OCI-LY7 (cell line): ENCODE data around the gene GJB5. TPM values are rescaled to one million over a fixed set of nuclear protein-coding genes. Genes with fewer than 3 reads are reported as not detected.

Source experiments
- BruUV-seq: library from RNA; stranded (reverse); fragments of 400-500 nt; replicated peaks from 2 replicates; lab custom pipeline; 2021; lab: Mats Ljungman, UMichigan
- CTCF ChIA-PET: fragments of 300-600 bp; sonication (Branson Sonifier 250); formaldehyde crosslinking; loops from one replicate; lab custom pipeline; 2022; ENCODE audit warnings: antibody characterized with exemption; ENCODE audit not compliant: unreplicated experiment; lab: Charles Lee
- POLR2A ChIA-PET: fragments of 300-600 bp; sonication (Branson Sonifier 250); formaldehyde crosslinking; loops from one replicate; lab custom pipeline; 2022; ENCODE audit warnings: antibody characterized with exemption; lab: Charles Lee
- DNase-seq: peaks from one replicate; pipeline ENCODE4 v3.0.0-alpha.2; 2015; ENCODE audit warnings: low spot score
- H2AFZ ChIP-seq: fragments of 200-600 bp; sonication (generic), shearing (Covaris generic); 2 replicates; pipeline ENCODE4 v1.6.1; 2014; ENCODE audit warnings: mild to moderate bottlenecking, antibody characterized with exemption, low read length, moderate library complexity
- H3K27ac ChIP-seq: fragments of 200-600 bp; sonication (generic); 2 replicates; pipeline ENCODE4 v1.5.1; 2014; ENCODE audit warnings: mixed run types, low read depth, mild to moderate bottlenecking, moderate library complexity, low read length, inconsistent platforms; ENCODE audit not compliant: poor library complexity, severe bottlenecking
- H3K36me3 ChIP-seq: fragments of 200-600 bp; sonication (generic); 2 replicates; pipeline ENCODE4 v1.6.1; 2014; ENCODE audit warnings: mild to moderate bottlenecking, antibody characterized with exemption, low read length, moderate library complexity, mixed read lengths; ENCODE audit not compliant: insufficient read depth
- H3K4me1 ChIP-seq: fragments of 200-600 bp; sonication (generic); 2 replicates; pipeline ENCODE4 v1.5.1; 2014; ENCODE audit warnings: mild to moderate bottlenecking, low read length; ENCODE audit not compliant: insufficient read depth, poor library complexity, severe bottlenecking
- H3K4me2 ChIP-seq: fragments of 200-600 bp; sonication (generic); 2 replicates; pipeline ENCODE4 v1.6.1; 2014; ENCODE audit warnings: mild to moderate bottlenecking, low read length
- H3K4me3 ChIP-seq: fragments of 200-600 bp; sonication (generic); 2 replicates; pipeline ENCODE4 v1.5.1; 2014; ENCODE audit warnings: mild to moderate bottlenecking, low read depth, low read length; ENCODE audit not compliant: poor library complexity, severe bottlenecking
- H3K79me2 ChIP-seq: fragments of 200-600 bp; sonication (generic); 2 replicates; pipeline ENCODE4 v1.6.1; 2016; ENCODE audit warnings: low read depth, mild to moderate bottlenecking, low read length, moderate library complexity, mixed read lengths; ENCODE audit not compliant: insufficient read depth
- H3K9me2 ChIP-seq: fragments of 200-600 bp; sonication (generic); 2 replicates; pipeline ENCODE4 v1.6.1; 2016; ENCODE audit warnings: mild to moderate bottlenecking, low read length, mixed read lengths; ENCODE audit not compliant: insufficient read depth
- H3K9me3 ChIP-seq: fragments of 200-600 bp; sonication (generic); 2 replicates; pipeline ENCODE4 v1.6.1; 2014; ENCODE audit warnings: mild to moderate bottlenecking, mixed run types, low read length, mixed read lengths
- H4K20me1 ChIP-seq: fragments of 200-600 bp; sonication (generic); 2 replicates; pipeline ENCODE4 v1.6.1; 2014; ENCODE audit warnings: mild to moderate bottlenecking, antibody characterized with exemption, low read length, moderate library complexity, mixed read lengths; ENCODE audit not compliant: insufficient read depth
- CTCF ChIP-seq: fragments of 200-600 bp; sonication (generic); conservative IDR thresholded peaks from 2 replicates; pipeline ENCODE4 v1.5.1; 2014; ENCODE audit warnings: mild to moderate bottlenecking, antibody characterized with exemption, low read length, moderate library complexity, mixed read lengths
- EZH2phosphoT487 ChIP-seq: fragments of 200-600 bp; sonication (generic); IDR thresholded peaks from 2 replicates; pipeline ENCODE4 v1.6.1; 2018; ENCODE audit warnings: low read depth, borderline replicate concordance, mild to moderate bottlenecking, mixed run types, antibody characterized with exemption, low read length, moderate library complexity, mixed read lengths
- intact Hi-C: fragments of 100-400 bp; cut with micrococcal nuclease; formaldehyde crosslinking; loops from one replicate; pipeline ENCODE4 v1.10.0; 2022; ENCODE audit not compliant: unreplicated experiment
- total RNA-seq, 2 experiments: library from RNA; depleted of rRNA in 1 of 2; stranded (reverse); fragments of >200 nt in 1 of 2; shearing (Covaris generic) in 1 of 2; gene quantifications; 2 replicates each; pipeline ENCODE4 v1.2.3, GENCODE V29; 2014 to 2022

Gene GJB5
- total RNA-seq, 2 experiments from 2014 or later = not detected

DNA sequence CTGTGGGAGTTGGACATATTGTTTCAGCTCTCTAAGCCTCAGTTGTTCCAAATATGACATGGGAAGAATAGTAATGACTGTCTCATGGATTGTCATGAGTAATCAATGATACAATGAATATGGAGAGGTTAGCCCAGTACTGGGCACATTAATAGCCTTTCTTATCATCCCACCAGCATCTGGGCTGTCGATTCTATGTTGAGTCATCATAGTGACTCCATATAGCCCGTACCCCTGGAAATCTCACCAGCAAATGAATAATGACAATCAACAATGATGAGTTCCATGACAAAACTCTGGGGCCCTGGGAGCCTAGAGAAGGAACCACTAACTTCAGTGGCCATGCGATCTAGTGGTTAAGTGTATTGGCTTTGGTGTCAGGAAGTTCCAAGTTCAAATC is 39.7 kb upstream of the GJB5 start:
- Histone ChIP-seq H3K4me3 (no peak overlapping the region), H3K4me2 (no peak overlapping the region), H4K20me1 (no peaks in the 10 kb centered on the region), H3K9me2 (no peaks in the 10 kb centered on the region), H3K79me2 (no peaks in the 10 kb centered on the region), H3K4me1 (no peaks in the 10 kb centered on the region), H3K9me3 (no peaks in the 10 kb centered on the region), H3K36me3 (no peaks in the 10 kb centered on the region), H2AFZ (no peak overlapping the region), H3K27ac (no peak overlapping the region)
- ChIA-PET CTCF (no interaction called here), POLR2A (no interaction called here)
- no peak for DNase-seq
- no TSS peak for BruUV-seq
- intact Hi-C loops = no loop called here
- no peak for TF ChIP-seq CTCF
- no peak for TF ChIP-seq EZH2phosphoT487

DNA sequence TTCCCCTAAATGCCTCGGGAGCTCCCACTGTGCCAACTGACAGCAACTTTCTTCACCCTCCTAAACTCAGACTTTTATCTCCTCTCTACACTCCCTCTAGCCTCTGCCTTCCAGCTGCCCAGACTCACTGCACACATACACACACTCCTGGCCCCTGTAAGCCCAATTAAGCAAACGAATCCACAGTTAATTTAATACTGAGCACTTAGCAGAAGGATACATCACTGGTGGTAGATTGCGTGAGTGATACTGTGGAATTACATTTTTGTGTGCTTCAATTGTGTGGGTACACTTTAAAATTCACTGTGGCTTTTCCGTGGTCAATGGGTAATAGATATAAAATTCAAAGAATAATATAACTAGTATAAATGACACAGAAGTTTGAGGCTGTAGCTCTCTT is 33.6 kb upstream of the GJB5 start:
- no peak for TF ChIP-seq CTCF
- TF ChIP-seq EZH2phosphoT487 = no peak

DNA sequence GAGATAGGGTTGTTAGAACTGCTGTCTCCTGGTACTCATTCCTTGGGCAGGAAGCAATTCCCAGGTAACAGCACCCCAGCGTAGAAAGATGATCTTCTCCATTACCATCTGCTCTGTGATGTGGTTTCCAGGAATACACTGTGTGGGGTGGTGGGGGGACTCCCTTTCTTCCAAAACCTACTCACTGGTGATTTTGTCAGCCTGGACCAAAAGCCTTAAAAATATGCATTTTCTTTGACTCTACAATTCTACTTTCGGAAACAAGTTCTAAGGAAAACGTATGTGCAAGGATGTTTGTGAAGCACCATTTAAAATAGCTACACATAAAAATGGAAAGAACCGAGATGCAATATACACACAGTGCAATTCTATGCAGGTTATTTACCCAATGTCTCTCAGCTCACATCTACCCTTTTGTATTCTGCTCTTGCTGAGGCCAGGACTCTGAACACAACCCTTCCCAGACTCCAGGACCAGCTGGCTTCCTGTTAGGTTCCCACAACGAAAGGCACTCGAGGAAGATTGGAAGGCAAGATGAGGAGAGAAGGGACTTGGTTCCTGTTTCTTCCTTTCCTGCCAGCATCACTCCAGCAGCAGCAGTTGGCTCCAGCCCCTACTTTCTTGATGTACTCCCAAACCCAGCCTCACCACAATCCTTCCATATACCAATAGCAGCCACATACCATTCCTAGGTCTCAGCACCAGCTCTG is 33.0 kb upstream of the GJB5 start:
- Histone ChIP-seq H3K9me2 (no peaks in the 10 kb centered on the region), H3K9me3 (no peaks in the 10 kb centered on the region), H3K4me2 (no peak overlapping the region), H3K27ac (no peak overlapping the region), H3K4me1 (no peaks in the 10 kb centered on the region), H3K36me3 (no peaks in the 10 kb centered on the region), H3K4me3 (no peak overlapping the region), H2AFZ (no peak overlapping the region), H3K79me2 (no peaks in the 10 kb centered on the region), H4K20me1 (no peaks in the 10 kb centered on the region)
- DNase-seq = no peak
- TF ChIP-seq EZH2phosphoT487 (no peak), CTCF (no peak)
- ChIA-PET CTCF (no interaction called here), POLR2A (interaction anchor here (0.5 kb wide), 1 partner anchor 15 kb away, joined by 3 read pairs; no protein-coding TSS in a partner anchor)
- BruUV-seq = no TSS peak
- intact Hi-C loops = no loop called here

More for the DNA sequence above, 33.6 kb upstream of the GJB5 start:
- no TSS peak for BruUV-seq
- no peak overlapping the region for H2AFZ ChIP-seq
- ChIA-PET CTCF (no interaction called here), POLR2A (interaction anchor here (0.5 kb wide), 1 partner anchor 16 kb away, joined by 3 read pairs; no protein-coding TSS in a partner anchor)
- H4K20me1 ChIP-seq = no peaks in the 10 kb centered on the region
- intact Hi-C loops = no loop called here
- DNase-seq = no peak
- no peaks in the 10 kb centered on the region for H3K9me2 ChIP-seq
- no peak overlapping the region for H3K4me3 ChIP-seq
- H3K27ac ChIP-seq = no peak overlapping the region
- no peak overlapping the region for H3K4me2 ChIP-seq
- no peaks in the 10 kb centered on the region for H3K79me2 ChIP-seq
- H3K4me1 ChIP-seq = no peaks in the 10 kb centered on the region
- H3K36me3 ChIP-seq = no peaks in the 10 kb centered on the region
- H3K9me3 ChIP-seq = no peaks in the 10 kb centered on the region
